Stimulated activated effector memory CD8-positive, alpha-beta T cell treated with anti-CD3 and anti-CD28 coated beads, Interleukin-12 subunit alpha, Interleukin-12 subunit beta, amount 100 ng/mL, for 72 hours (primary cell): ENCODE measurements around the gene JAK1.

Experiments
- ATAC-seq: fragments of 150-1000 bp; cut with Tn5 transposase; 2 replicates; pipeline ENCODE4 v1.10.0; 2021
- DNase-seq, 2 donors: peaks; one replicate each; pipeline ENCODE4 v3.0.0; 2021 to 2022; ENCODE audit warnings: low spot score in 2 of 2
- H3K27ac Mint-ChIP-seq: one replicate; pipeline ENCODE4 v1.8.0; 2022; ENCODE audit warnings: mild to moderate bottlenecking, mixed read lengths
- H3K36me3 Mint-ChIP-seq: one replicate; pipeline ENCODE4 v1.8.0; 2022; ENCODE audit warnings: mild to moderate bottlenecking, mixed read lengths
- H3K4me1 Mint-ChIP-seq: one replicate; pipeline ENCODE4 v1.8.0; 2022; ENCODE audit warnings: mixed read lengths
- H3K4me3 Mint-ChIP-seq: one replicate; pipeline ENCODE4 v1.8.0; 2022; ENCODE audit warnings: mild to moderate bottlenecking, mixed read lengths
- H3K9me3 Mint-ChIP-seq: one replicate; pipeline ENCODE4 v1.8.0; 2022; ENCODE audit warnings: mixed read lengths

JAK1 gene

GRCh38 chr1:64903593-64903992, 62.8 kb downstream of the JAK1 start:
- Mint-ChIP-seq H3K4me3 (no peak overlapping the region), H3K4me1 (peaks cover 80% of the 10 kb centered on the region), H3K9me3 (no peaks in the 10 kb centered on the region), H3K36me3 (no peaks in the 10 kb centered on the region), H3K27ac (no peak overlapping the region)
- no peak for ATAC-seq
- no peak for DNase-seq

GRCh38 chr1:64901663-64902062, 64.7 kb downstream of the JAK1 start:
- no peaks in the 10 kb centered on the region for H3K36me3 Mint-ChIP-seq
- H3K4me1 Mint-ChIP-seq, result peaks cover 81% of the 10 kb centered on the region
- no peak overlapping the region for H3K4me3 Mint-ChIP-seq
- no peak for ATAC-seq
- H3K9me3 Mint-ChIP-seq, result no peaks in the 10 kb centered on the region
- no peak overlapping the region for H3K27ac Mint-ChIP-seq
- DNase-seq, result no peak

GRCh38 chr1:64900916-64901315, 65.4 kb downstream of the JAK1 start:
- no peak for DNase-seq
- Mint-ChIP-seq H3K9me3 (no peaks in the 10 kb centered on the region), H3K27ac (no peak overlapping the region), H3K4me3 (no peak overlapping the region), H3K36me3 (no peaks in the 10 kb centered on the region), H3K4me1 (peaks cover 81% of the 10 kb centered on the region)
- ATAC-seq, result no peak

GRCh38 chr1:64898107-64898861, 68.1 kb downstream of the JAK1 start:
- H3K4me1 Mint-ChIP-seq, result peaks cover 87% of the 10 kb centered on the region
- H3K9me3 Mint-ChIP-seq, result no peaks in the 10 kb centered on the region
- peaks cover 9% of the 10 kb centered on the region for H3K36me3 Mint-ChIP-seq
- no peak overlapping the region for H3K4me3 Mint-ChIP-seq
- peak; percentile 79 for ATAC-seq
- DNase-seq, result no peak
- no peak overlapping the region for H3K27ac Mint-ChIP-seq

- peaks cover 9% of the 10 kb centered on the region for H3K36me3 Mint-ChIP-seq
- no peak overlapping the region for H3K27ac Mint-ChIP-seq
- H3K9me3 Mint-ChIP-seq, result no peaks in the 10 kb centered on the region
These were observed 69.8 kb downstream of the JAK1 start for GRCh38 chr1:64896551-64896950.

GRCh38 chr1:64895500-64895899, 70.8 kb downstream of the JAK1 start:
- Mint-ChIP-seq H3K9me3 (no peaks in the 10 kb centered on the region), H3K27ac (no peak overlapping the region), H3K4me1 (peaks cover 89% of the 10 kb centered on the region), H3K4me3 (no peak overlapping the region), H3K36me3 (peaks cover 9% of the 10 kb centered on the region)
- DNase-seq (no peak), ATAC-seq (peak; percentile 87)

More at GRCh38 chr1:64896551-64896950, 69.8 kb downstream of the JAK1 start:
- DNase-seq (no peak), ATAC-seq (no peak)
- Mint-ChIP-seq H3K4me1 (peaks cover 87% of the 10 kb centered on the region), H3K4me3 (no peak overlapping the region)

- Mint-ChIP-seq H3K36me3 (peaks cover 9% of the 10 kb centered on the region), H3K4me3 (no peak overlapping the region), H3K9me3 (no peaks in the 10 kb centered on the region), H3K4me1 (peaks cover 89% of the 10 kb centered on the region), H3K27ac (no peak overlapping the region)
- ATAC-seq (no peak), DNase-seq (no peak)
These were observed 71.7 kb downstream of the JAK1 start for GRCh38 chr1:64894438-64895196.

- DNase-seq (no peak), ATAC-seq (no peak)
- Mint-ChIP-seq H3K4me3 (no peak overlapping the region), H3K36me3 (peaks cover 9% of the 10 kb centered on the region), H3K9me3 (no peaks in the 10 kb centered on the region), H3K4me1 (peaks cover 94% of the 10 kb centered on the region), H3K27ac (no peak overlapping the region)
These were observed 72.4 kb downstream of the JAK1 start for GRCh38 chr1:64893921-64894320.

GRCh38 chr1:64892576-64893573, 73.5 kb downstream of the JAK1 start:
- peaks cover 9% of the 10 kb centered on the region for H3K36me3 Mint-ChIP-seq
- no peaks in the 10 kb centered on the region for H3K9me3 Mint-ChIP-seq
- H3K4me1 Mint-ChIP-seq, result peaks cover 95% of the 10 kb centered on the region
- no peak for ATAC-seq
- no peak overlapping the region for H3K27ac Mint-ChIP-seq
- no peak overlapping the region for H3K4me3 Mint-ChIP-seq
- no peak for DNase-seq

- ATAC-seq (peak; percentile 84), DNase-seq (no peak)
- no peaks in the 10 kb centered on the region for H3K9me3 Mint-ChIP-seq
- peaks cover 9% of the 10 kb centered on the region for H3K36me3 Mint-ChIP-seq
- H3K27ac Mint-ChIP-seq, result no peak overlapping the region
- H3K4me1 Mint-ChIP-seq, result peaks cover 95% of the 10 kb centered on the region
- H3K4me3 Mint-ChIP-seq, result peak overlapping the region; percentile 23
These were observed 74.9 kb downstream of the JAK1 start for GRCh38 chr1:64891448-64891825.

GRCh38 chr1:64890699-64891447, 75.5 kb downstream of the JAK1 start:
- Mint-ChIP-seq H3K9me3 (no peaks in the 10 kb centered on the region), H3K4me1 (peaks cover 94% of the 10 kb centered on the region), H3K4me3 (no peak overlapping the region), H3K36me3 (peaks cover 14% of the 10 kb centered on the region), H3K27ac (no peak overlapping the region)
- ATAC-seq (no peak), DNase-seq (no peak)

GRCh38 chr1:64887689-64888217, 78.6 kb downstream of the JAK1 start:
- no peaks in the 10 kb centered on the region for H3K9me3 Mint-ChIP-seq
- H3K4me3 Mint-ChIP-seq, result no peak overlapping the region
- peaks cover 30% of the 10 kb centered on the region for H3K36me3 Mint-ChIP-seq
- peaks cover 91% of the 10 kb centered on the region for H3K4me1 Mint-ChIP-seq
- no peak for DNase-seq
- H3K27ac Mint-ChIP-seq, result no peak overlapping the region
- ATAC-seq, result no peak

GRCh38 chr1:64886877-64887276, 79.5 kb downstream of the JAK1 start:
- Mint-ChIP-seq H3K27ac (no peak overlapping the region), H3K4me1 (peaks cover 91% of the 10 kb centered on the region), H3K9me3 (no peaks in the 10 kb centered on the region), H3K4me3 (no peak overlapping the region), H3K36me3 (peaks cover 38% of the 10 kb centered on the region)
- ATAC-seq, result no peak
- no peak for DNase-seq

- no peak for ATAC-seq
- H3K4me1 Mint-ChIP-seq, result peaks cover 89% of the 10 kb centered on the region
- no peak overlapping the region for H3K27ac Mint-ChIP-seq
- no peaks in the 10 kb centered on the region for H3K9me3 Mint-ChIP-seq
- H3K36me3 Mint-ChIP-seq, result peaks cover 48% of the 10 kb centered on the region
- no peak overlapping the region for H3K4me3 Mint-ChIP-seq
- no peak for DNase-seq
These were observed 80.7 kb downstream of the JAK1 start for GRCh38 chr1:64885648-64886047.
